AG04450 (cell line): Measurements from ENCODE around the gene PROM2. TPM values are rescaled to one million over a fixed set of nuclear protein-coding genes. Genes with fewer than 3 reads are reported as not detected.

Source experiments
- CTCF ChIA-PET: fragments of 300-600, 350-600 bp; formaldehyde crosslinking; extraction: SDS; loops from one replicate; lab custom pipeline; 2022; ENCODE audit warnings: antibody characterized with exemption, inconsistent platforms; lab: Charles Lee
- POLR2A ChIA-PET: fragments of 350-600 bp; formaldehyde crosslinking; extraction: SDS; loops from one replicate; lab custom pipeline; 2021; ENCODE audit warnings: antibody characterized with exemption, inconsistent platforms; lab: Yijun Ruan, JAX
- DNase-seq: peaks from one replicate; pipeline ENCODE4 v3.0.0-alpha.2; 2011; ENCODE audit warnings: low read depth, low spot score
- H3K27ac ChIP-seq: one replicate; pipeline ENCODE4 v1.5.1; 2012; ENCODE audit warnings: low read depth, low read length, control low read depth
- H3K27me3 ChIP-seq: one replicate; pipeline ENCODE4 v1.6.0; 2012; ENCODE audit warnings: low read length; ENCODE audit not compliant: control insufficient read depth, insufficient read depth
- H3K4me3 ChIP-seq: 2 replicates; pipeline ENCODE4 v1.5.1; 2011; ENCODE audit warnings: mild to moderate bottlenecking, low read depth, low read length, control low read depth
- H3K9me3 ChIP-seq: 2 replicates; pipeline ENCODE4 v1.5.1; 2012; ENCODE audit warnings: low read length; ENCODE audit not compliant: control insufficient read depth, insufficient read depth
- CTCF ChIP-seq: IDR thresholded peaks from 2 replicates; pipeline ENCODE4 v1.5.1; 2011; ENCODE audit warnings: low read depth, low read length, control low read depth, inconsistent platforms
- polyA plus RNA-seq: library from polyadenylated mRNA; depleted of rRNA; stranded (reverse); fragments of >200 nt; gene quantifications from 2 replicates; pipeline ENCODE4 v1.2.3, GENCODE V29; 2011

PROM2 gene
- polyA plus RNA-seq, 1 experiment: 0.12 TPM

- no peak for TF ChIP-seq CTCF
- Histone ChIP-seq H3K27ac (no peak overlapping the region), H3K9me3 (peaks cover 49% of the 10 kb centered on the region), H3K4me3 (no peak overlapping the region), H3K27me3 (no peaks in the 10 kb centered on the region)
- no peak for DNase-seq
- ChIA-PET CTCF (no interaction called here), POLR2A (no interaction called here)
Observed at GRCh38 chr2:95291222-95291621, 17.0 kb downstream of the PROM2 start.

GRCh38 chr2:95292623-95293260, 18.5 kb downstream of the PROM2 start:
- no peak for DNase-seq
- Histone ChIP-seq H3K4me3 (no peak overlapping the region), H3K27ac (no peak overlapping the region), H3K9me3 (peaks cover 49% of the 10 kb centered on the region), H3K27me3 (peaks cover 3% of the 10 kb centered on the region)
- TF ChIP-seq CTCF: no peak
- ChIA-PET CTCF (no interaction called here), POLR2A (no interaction called here)

GRCh38 chr2:95294579-95295250, 20.5 kb downstream of the PROM2 start:
- POLR2A ChIA-PET: no interaction called here
- no peak for DNase-seq
- no peak overlapping the region for H3K4me3 ChIP-seq
- TF ChIP-seq CTCF: no peak
- peaks cover 6% of the 10 kb centered on the region for H3K27me3 ChIP-seq
- peaks cover 34% of the 10 kb centered on the region for H3K9me3 ChIP-seq
- CTCF ChIA-PET: no interaction called here
- H3K27ac ChIP-seq: no peak overlapping the region

DNA sequence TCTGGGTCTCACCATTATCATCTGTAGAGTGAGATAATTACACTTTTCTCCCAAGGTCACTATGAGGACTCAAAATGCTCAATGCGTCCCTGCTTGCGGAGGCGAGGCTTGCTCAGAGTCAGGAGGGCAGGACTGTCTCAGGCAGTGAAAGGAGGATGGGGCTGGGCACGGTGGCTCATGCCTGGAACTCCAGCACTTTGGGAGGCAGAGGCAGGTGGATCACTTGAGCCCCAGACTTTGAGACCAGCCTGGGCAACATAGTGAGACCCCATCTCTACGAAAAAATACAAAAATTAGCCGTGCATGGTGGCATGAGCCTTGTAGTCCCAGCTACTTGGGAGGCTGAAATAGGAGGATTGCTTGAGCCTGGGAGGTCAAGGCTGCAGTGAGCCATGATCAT, 21.1 kb downstream of the PROM2 start:
- POLR2A ChIA-PET: no interaction called here
- Histone ChIP-seq H3K27ac (no peak overlapping the region), H3K4me3 (no peak overlapping the region), H3K27me3 (peaks cover 9% of the 10 kb centered on the region), H3K9me3 (peaks cover 28% of the 10 kb centered on the region)
- TF ChIP-seq CTCF: no peak
- CTCF ChIA-PET: interaction anchor here (0.6 kb wide), 1 partner anchor 50 kb away, joined by 4 read pairs; no protein-coding TSS in a partner anchor
- no peak for DNase-seq

- ChIA-PET POLR2A (no interaction called here), CTCF (interaction anchor here (0.6 kb wide), 1 partner anchor 50 kb away, joined by 4 read pairs; no protein-coding TSS in a partner anchor)
- Histone ChIP-seq H3K9me3 (peaks cover 25% of the 10 kb centered on the region), H3K27me3 (peaks cover 9% of the 10 kb centered on the region), H3K4me3 (no peak overlapping the region), H3K27ac (no peak overlapping the region)
- DNase-seq: no peak
- TF ChIP-seq CTCF: no peak
Observed at GRCh38 chr2:95296011-95296410, 21.8 kb downstream of the PROM2 start.
